Activated CD8-positive, alpha-beta T cell treated with anti-CD3 and anti-CD28 coated beads for 36 hours (primary cell): ENCODE data around the gene AGAP1. TPM values are rescaled to one million over a fixed set of nuclear protein-coding genes. Genes with fewer than 3 reads are reported as not detected.

Experiments
- ATAC-seq: fragments of 200-7000 bp; cut with Tn5 transposase; one replicate; pipeline ENCODE4 v1.10.0; 2021; ENCODE audit warnings: mild to moderate bottlenecking, moderate library complexity
- CTCF ChIA-PET: fragments of 350-600 bp; sonication (Branson Sonifier 250); formaldehyde crosslinking; loops from one replicate; lab custom pipeline; 2021; ENCODE audit warnings: antibody characterized with exemption; lab: Charles Lee
- POLR2A ChIA-PET: fragments of 350-600 bp; sonication (Branson Sonifier 250); formaldehyde crosslinking; loops from one replicate; lab custom pipeline; 2021; ENCODE audit warnings: antibody characterized with exemption; lab: Charles Lee
- DNase-seq: peaks from one replicate; pipeline ENCODE4 v3.0.0-alpha.2; 2020
- H3K27ac Mint-ChIP-seq: one replicate; pipeline ENCODE4 v1.8.0; 2021; ENCODE audit warnings: mild to moderate bottlenecking, mixed read lengths
- H3K27me3 Mint-ChIP-seq: one replicate; pipeline ENCODE4 v1.8.0; 2021; ENCODE audit warnings: mixed read lengths
- H3K36me3 Mint-ChIP-seq: one replicate; pipeline ENCODE4 v1.8.0; 2021; ENCODE audit warnings: low read depth, mixed read lengths
- H3K4me1 Mint-ChIP-seq: one replicate; pipeline ENCODE4 v1.8.0; 2021; ENCODE audit warnings: low read depth, mixed read lengths
- H3K4me3 Mint-ChIP-seq: one replicate; pipeline ENCODE4 v1.8.0; 2021; ENCODE audit warnings: mild to moderate bottlenecking, moderate library complexity, mixed read lengths
- H3K9me3 Mint-ChIP-seq: one replicate; pipeline ENCODE4 v1.8.0; 2021; ENCODE audit warnings: mixed read lengths
- intact Hi-C: fragments of 100-400 bp; cut with micrococcal nuclease; formaldehyde crosslinking; loops from one replicate; pipeline ENCODE4 v1.10.0; 2022
- total RNA-seq, 2 experiments: library from RNA; stranded (reverse); gene quantifications; one replicate each; pipeline ENCODE4 v1.2.3, GENCODE V29; 2021
- TF ChIP-seq, protein P1 (sequence below): fragments of 200-600 bp; IDR thresholded peaks from one replicate; pipeline ENCODE4 v1.8.0; 2022; ENCODE audit warnings: antibody characterized with exemption, mild to moderate bottlenecking

AGAP1 gene
- total RNA-seq, 2 experiments from 2014 or later, result 2.5 to 2.9 TPM

DNA sequence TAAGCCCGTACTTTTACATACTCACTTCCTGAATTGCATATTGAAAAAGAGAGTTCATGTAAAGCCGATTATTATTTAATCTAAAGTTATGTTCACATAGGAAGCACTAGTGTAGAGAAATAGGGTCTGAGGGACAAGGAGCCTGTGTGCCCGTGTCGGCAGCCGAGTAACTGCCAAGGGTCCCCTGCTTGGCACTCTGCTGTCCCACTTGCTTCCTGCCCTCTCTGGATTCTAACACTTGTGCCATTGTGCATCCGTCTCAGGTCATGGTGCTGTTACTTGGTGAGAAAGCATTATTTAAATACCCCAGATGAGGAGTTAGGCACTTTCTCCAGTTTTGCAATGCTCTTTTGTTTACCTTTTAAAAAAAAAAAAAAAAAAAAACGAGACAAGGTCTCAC is 236.3 kb downstream of the AGAP1 start:
- ATAC-seq, result no peak

DNA sequence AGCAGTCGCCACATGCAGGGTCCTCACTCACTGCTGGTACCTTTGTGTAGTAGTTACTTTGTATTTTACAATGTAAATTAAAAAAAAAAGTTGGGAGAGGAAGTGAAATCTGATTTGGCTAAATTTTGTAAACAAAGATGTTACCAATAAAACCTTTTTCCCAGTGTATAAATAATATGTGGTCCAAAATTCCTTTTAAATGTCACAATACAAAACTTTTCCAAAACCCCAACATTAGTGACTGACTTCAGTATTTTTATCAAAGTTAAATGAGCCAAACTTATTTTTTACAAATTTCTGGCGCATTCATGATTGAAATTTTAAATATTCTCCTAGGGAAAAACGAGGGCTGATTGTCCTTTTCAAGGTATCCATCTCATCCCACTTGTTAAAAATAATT is 239.9 kb downstream of the AGAP1 start:
- H3K27ac Mint-ChIP-seq, result no peak overlapping the region
- no peaks in the 10 kb centered on the region for H3K27me3 Mint-ChIP-seq
- no peaks in the 10 kb centered on the region for H3K9me3 Mint-ChIP-seq
- TF ChIP-seq, protein P1, sequence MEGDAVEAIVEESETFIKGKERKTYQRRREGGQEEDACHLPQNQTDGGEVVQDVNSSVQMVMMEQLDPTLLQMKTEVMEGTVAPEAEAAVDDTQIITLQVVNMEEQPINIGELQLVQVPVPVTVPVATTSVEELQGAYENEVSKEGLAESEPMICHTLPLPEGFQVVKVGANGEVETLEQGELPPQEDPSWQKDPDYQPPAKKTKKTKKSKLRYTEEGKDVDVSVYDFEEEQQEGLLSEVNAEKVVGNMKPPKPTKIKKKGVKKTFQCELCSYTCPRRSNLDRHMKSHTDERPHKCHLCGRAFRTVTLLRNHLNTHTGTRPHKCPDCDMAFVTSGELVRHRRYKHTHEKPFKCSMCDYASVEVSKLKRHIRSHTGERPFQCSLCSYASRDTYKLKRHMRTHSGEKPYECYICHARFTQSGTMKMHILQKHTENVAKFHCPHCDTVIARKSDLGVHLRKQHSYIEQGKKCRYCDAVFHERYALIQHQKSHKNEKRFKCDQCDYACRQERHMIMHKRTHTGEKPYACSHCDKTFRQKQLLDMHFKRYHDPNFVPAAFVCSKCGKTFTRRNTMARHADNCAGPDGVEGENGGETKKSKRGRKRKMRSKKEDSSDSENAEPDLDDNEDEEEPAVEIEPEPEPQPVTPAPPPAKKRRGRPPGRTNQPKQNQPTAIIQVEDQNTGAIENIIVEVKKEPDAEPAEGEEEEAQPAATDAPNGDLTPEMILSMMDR, result no peak
- no peaks in the 10 kb centered on the region for H3K4me1 Mint-ChIP-seq
- ATAC-seq (no peak), DNase-seq (no peak)
- no peak overlapping the region for H3K4me3 Mint-ChIP-seq
- H3K36me3 Mint-ChIP-seq, result no peaks in the 10 kb centered on the region
- intact Hi-C loops, result no loop called here
- ChIA-PET POLR2A (no interaction called here), CTCF (no interaction called here)

More for the DNA sequence above, 236.3 kb downstream of the AGAP1 start:
- Mint-ChIP-seq H3K27me3 (no peaks in the 10 kb centered on the region), H3K27ac (no peak overlapping the region), H3K4me1 (no peaks in the 10 kb centered on the region), H3K9me3 (no peaks in the 10 kb centered on the region), H3K36me3 (no peaks in the 10 kb centered on the region), H3K4me3 (no peak overlapping the region)
- CTCF ChIA-PET, result interaction anchor here (1.7 kb wide), 1 partner anchor 16 kb away, joined by 5 read pairs; no protein-coding TSS in a partner anchor
- TF ChIP-seq, protein P1, result no peak
- POLR2A ChIA-PET, result no interaction called here
- intact Hi-C loops, result no loop called here
- no peak for DNase-seq

DNA sequence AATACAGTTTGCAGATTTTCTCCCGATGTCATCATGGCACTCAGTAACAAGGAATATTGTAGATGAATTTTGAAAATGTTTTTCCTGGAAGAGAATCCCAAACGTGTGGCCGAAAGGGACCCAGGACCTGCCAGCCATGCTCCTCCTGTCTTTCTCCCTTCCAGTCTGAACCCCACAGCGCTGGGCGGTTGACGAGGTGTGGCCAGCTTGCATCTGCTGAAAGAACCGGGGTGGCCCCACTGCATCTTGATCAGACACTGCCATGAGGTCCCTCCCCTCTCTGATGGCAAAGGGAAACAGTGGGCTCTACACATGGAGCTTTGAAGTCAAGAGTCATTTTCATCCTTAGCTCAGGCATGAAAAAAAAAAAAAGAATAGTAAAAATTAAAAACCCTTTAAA is 240.3 kb downstream of the AGAP1 start:
- Mint-ChIP-seq H3K27ac (no peak overlapping the region), H3K36me3 (no peaks in the 10 kb centered on the region), H3K4me1 (no peaks in the 10 kb centered on the region), H3K9me3 (no peaks in the 10 kb centered on the region), H3K4me3 (no peak overlapping the region), H3K27me3 (no peaks in the 10 kb centered on the region)
- TF ChIP-seq, protein P1, result no peak
- ATAC-seq (no peak), DNase-seq (no peak)
- intact Hi-C loops, result no loop called here
- POLR2A ChIA-PET, result no interaction called here
- CTCF ChIA-PET, result no interaction called here

DNA sequence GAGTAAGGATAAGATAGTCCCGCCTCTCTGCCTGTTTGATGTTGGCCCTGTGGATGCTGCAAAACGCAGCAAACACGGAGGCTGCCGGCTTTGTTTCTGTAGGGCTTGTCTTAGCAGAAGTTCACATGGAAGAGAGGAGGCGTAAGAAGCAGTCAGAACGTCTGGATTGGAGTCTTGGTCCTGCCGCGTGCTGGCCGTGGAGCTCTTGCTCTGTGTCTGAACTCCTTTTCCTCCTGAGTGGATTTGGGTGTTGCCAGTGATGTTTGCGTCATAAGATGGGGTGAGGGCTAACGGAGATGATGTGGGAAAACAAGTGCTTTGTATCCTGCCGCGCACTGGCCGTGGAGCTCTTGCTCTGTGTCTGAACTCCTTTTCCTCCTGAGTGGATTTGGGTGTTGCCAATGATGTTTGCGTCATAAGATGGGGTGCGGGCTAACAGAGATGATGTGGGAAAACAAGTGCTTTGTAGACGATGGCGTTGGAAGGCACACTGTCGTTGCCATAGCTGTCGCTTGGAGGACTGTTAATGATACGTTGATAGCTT is 240.9 kb downstream of the AGAP1 start:
- no peak for DNase-seq
- Mint-ChIP-seq H3K27ac (no peak overlapping the region), H3K4me1 (no peaks in the 10 kb centered on the region), H3K36me3 (no peaks in the 10 kb centered on the region), H3K27me3 (no peaks in the 10 kb centered on the region), H3K4me3 (no peak overlapping the region), H3K9me3 (no peaks in the 10 kb centered on the region)
- ChIA-PET POLR2A (no interaction called here), CTCF (interaction anchor here (0.7 to 1.2 kb wide), 4 partner anchors 11 to 139 kb away, joined by 3 to 4 read pairs (median 3); no protein-coding TSS in a partner anchor)
- TF ChIP-seq, protein P1, result no peak
- ATAC-seq, result no peak
- intact Hi-C loops, result no loop called here

DNA sequence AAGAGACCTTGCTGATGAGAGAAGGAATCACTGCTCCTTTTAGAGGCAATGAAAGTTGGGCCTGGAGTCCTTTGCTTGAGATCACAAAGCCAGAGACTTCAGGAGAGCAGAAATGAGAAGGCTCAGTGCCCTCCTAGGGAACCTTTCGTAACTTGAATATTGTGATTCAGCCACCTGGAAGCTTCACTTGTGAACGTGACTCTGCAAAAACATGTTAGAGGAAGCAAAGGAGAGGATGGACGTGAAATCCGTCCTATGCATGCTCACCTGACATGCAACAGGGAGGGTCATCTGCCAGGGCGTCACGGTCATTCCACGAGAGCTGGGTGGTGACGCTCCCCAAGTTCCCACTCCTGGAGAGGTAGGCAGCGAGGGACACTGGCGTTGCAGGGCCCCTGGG is 243.6 kb downstream of the AGAP1 start:
- Mint-ChIP-seq H3K4me3 (no peak overlapping the region), H3K27ac (no peak overlapping the region), H3K27me3 (no peaks in the 10 kb centered on the region), H3K4me1 (no peaks in the 10 kb centered on the region), H3K36me3 (no peaks in the 10 kb centered on the region), H3K9me3 (no peaks in the 10 kb centered on the region)
- POLR2A ChIA-PET, result no interaction called here
- CTCF ChIA-PET, result no interaction called here
- ATAC-seq (no peak), DNase-seq (no peak)
- TF ChIP-seq, protein P1, result no peak
- intact Hi-C loops, result no loop called here
